ENCODE measurements around the gene SMIM13.
"Not testable (repeated sequence)": the region's sequence is repeated elsewhere in the genome, so short reads cannot be mapped to it uniquely, and the experiment has no call there.

SMIM13 gene

DNA sequence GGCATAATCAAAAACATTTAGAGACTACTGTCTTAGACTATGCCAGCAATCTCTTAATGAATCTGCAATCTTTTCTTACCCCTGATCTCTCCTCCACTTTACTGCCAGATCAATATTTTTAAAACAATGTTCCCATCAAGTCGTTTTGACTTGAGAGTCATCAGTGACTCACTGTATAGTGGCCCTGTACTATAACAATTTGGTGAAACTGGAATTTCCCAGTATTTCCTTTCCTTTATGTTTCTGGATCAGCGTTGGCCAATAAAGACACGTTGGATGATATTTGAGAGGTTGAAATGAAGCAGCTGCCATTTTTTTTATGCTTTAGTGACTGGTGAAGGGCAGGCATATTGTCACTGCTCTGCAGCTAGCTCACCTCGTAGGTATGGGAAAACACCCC is 10.1 kb upstream of the SMIM13 start:
- no peak overlapping the region for H3K4me3 ChIP-seq
- H3K27ac ChIP-seq, result no peak overlapping the region
- TF ChIP-seq CTCF (IDR thresholded peaks at IDR 0.05), result no peak
- DNase-seq (ENCODE audit: low spot score), result no peak

DNA sequence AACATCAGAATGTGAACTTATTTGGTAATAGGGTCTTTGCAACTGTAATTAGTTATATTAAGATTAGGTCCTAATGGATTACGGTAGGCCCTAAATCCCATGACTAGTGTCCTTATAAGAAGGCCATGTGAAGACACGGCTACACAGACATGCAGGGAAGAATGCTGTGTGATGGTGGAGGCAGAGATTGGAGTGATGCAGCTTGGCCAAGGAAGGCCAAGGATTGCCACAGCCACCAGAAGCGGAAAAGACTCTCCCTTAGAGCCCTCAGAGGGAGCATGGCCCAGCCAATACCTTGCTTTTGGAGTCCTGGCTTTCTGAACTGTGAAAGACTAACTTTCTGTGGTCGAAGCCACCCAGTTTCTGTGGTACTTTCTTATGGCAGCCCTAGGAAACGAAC is 9.7 kb upstream of the SMIM13 start:
- H3K27ac ChIP-seq, result no peak overlapping the region
- no peak overlapping the region for H3K4me3 ChIP-seq
- DNase-seq (ENCODE audit: low spot score), result no peak
- no peak for TF ChIP-seq CTCF (IDR thresholded peaks at IDR 0.05)

- DNase-seq (ENCODE audit: low spot score), result no peak
- H3K27ac ChIP-seq, result no peak overlapping the region
- no peak for TF ChIP-seq CTCF (IDR thresholded peaks at IDR 0.05)
- H3K4me3 ChIP-seq, result no peak overlapping the region
These were observed 7.7 kb upstream of the SMIM13 start for GRCh38 chr6:11085758-11086435.

DNA sequence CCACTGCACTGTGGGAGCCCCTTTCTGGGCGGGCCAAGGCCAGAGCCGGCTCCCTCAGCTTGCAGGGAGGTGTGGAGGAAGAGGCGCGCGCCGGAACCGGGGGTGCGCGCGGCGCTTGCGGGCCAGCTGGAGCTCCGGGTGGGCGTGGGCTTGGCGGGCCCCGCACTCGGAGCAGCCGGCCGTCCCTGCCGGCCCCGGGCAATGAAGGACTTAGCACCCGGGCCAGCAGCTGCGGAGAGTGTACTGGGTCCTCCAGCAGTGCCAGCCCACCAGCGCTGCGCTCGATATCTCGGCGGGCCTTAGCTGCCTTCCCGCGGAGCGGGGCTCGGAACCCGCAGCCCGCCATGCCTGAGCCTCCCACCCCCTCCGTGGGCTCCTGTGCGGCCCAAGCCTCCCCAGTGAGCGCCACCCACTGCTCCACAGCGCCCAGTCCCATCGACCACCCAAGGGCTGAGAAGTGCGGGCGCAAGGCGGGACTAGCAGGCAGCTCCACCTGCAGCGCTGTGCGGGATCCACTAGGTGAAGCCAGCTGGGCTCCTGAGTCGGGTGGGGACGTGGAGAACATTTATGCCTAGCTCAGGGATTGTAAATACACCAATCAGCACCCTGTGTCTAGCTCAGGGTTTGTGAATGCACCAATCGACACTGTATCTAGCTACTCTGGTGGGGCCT is 6.4 kb upstream of the SMIM13 start:
- H3K27ac ChIP-seq; DNase-seq (ENCODE audit: low spot score); H3K4me3 ChIP-seq: not testable (repeated sequence)

DNA sequence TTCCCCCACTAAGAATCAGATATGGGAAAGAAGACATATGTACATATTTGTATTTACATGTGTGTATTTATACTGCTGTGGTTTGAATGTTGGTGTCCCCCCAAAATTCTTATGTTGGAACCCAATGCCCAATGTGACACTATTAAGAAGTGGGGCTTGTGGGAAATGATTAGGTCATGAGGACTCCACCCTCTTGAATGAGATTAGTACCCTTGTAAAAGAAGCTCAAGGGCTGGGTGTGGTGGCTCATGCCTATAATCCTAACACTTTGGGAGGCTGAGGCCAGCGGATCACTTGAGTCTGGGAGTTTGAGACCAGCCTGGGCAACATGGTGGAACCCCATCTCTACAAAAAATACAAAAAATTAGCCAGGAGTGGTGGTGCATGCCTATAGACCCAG is 3.9 kb upstream of the SMIM13 start:
- no peak for DNase-seq (ENCODE audit: low spot score)
- Histone ChIP-seq H3K4me3 (no peak overlapping the region), H3K27ac (no peak overlapping the region)
- no peak for TF ChIP-seq CTCF (IDR thresholded peaks at IDR 0.05)

GRCh38 chr6:11091141-11091540 is 2.5 kb upstream of the SMIM13 start:
- H3K4me3 ChIP-seq; H3K27ac ChIP-seq; DNase-seq (ENCODE audit: low spot score): not testable (repeated sequence)

DNA sequence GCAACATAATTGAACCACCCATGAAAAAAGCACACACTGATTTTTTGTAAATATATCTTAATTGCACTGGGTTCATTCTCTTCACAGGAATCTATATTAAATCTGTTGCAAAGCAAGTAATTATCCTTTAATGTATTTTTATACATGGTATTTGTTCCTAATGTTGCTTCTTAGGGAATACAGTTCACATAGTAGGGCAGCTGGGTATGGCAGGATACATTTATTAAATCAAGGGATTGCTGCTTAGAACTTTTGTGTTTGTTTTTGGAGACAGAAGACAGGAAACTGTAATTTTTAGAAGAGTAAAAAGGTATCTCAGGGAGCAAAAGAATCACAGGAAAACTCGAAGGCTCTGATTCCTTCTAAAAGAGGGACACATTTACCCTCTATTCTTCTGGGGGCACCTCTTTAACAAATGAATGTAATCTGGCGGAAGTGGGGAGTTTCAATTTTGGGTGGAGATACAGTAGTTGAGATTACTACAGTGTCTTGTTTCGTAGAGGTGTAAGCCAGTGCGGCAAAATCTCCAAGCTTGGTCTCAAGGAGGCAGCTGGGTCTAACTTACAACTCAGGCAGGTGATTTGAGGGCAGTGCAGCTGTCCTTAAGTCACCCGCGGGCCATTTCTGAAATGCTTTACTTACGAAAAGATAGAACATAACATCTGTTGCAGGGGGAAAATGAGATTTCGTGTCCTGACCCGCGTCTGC is 812 bp upstream of the SMIM13 start:
- DNase-seq (ENCODE audit: low spot score), result no peak
- no peak for TF ChIP-seq CTCF (IDR thresholded peaks at IDR 0.05)
- Histone ChIP-seq H3K4me3 (peak overlapping the region; percentile 98), H3K27ac (peak overlapping the region; percentile 98 to 99)

DNA sequence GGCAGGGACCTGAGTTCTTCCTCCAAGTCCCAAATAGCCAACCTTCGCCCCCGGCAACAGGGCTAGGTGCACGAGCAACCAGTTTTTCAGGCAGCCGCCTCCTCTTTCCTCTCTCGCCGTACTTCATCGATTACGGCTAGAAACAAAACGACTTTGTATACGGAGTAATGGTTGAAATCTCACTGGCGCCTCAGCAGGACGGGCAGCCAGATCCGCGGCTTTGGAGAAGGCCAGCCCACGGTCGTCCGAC is 333 bp upstream of the SMIM13 start:
- Histone ChIP-seq H3K4me3 (peak overlapping the region; percentile 98), H3K27ac (peak overlapping the region; percentile 98 to 99)
- no peak for DNase-seq (ENCODE audit: low spot score)
- TF ChIP-seq CTCF (IDR thresholded peaks at IDR 0.05), result no peak
